NCI-H1417 treated with DMSO at 0.1 percent for 48 hours (cell line): Measurements from ENCODE around the gene IL12RB2.
"Not testable (repeated sequence)": the region's sequence is repeated elsewhere in the genome, so short reads cannot be mapped to it uniquely, and the experiment has no call there.

Source experiments
- DNase-seq: peaks from one replicate; lab custom pipeline; 2025; lab: John Stamatoyannopoulos, UW

Gene IL12RB2

DNA sequence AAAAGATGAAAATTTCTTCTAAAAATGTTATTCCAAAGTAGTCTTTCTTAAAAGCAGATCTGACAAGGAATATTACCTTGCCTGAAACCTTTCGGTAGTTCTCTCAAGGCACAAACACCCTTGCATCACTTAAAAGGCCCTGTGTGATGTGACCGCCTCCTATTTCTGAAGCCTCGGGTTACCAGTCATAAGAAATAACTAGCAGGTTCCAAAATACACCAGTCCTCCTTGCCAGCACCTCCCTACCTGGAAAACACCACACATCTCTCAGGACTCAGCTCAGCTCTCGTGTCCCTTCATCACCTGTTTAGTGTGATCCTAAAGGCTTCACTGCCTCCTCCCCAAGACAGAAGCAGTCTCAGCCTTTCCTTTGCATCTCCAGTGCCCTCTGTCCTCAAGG lies 86.9 kb downstream of the IL12RB2 start:
- DNase-seq: no peak

GRCh38 chr1:67399199-67399993 lies 91.7 kb downstream of the IL12RB2 start:
- no peak for DNase-seq

- not testable (repeated sequence) for DNase-seq
Observed at GRCh38 chr1:67400029-67400786, 92.5 kb downstream of the IL12RB2 start.

GRCh38 chr1:67401443-67401842 lies 93.8 kb downstream of the IL12RB2 start:
- no peak for DNase-seq

DNA sequence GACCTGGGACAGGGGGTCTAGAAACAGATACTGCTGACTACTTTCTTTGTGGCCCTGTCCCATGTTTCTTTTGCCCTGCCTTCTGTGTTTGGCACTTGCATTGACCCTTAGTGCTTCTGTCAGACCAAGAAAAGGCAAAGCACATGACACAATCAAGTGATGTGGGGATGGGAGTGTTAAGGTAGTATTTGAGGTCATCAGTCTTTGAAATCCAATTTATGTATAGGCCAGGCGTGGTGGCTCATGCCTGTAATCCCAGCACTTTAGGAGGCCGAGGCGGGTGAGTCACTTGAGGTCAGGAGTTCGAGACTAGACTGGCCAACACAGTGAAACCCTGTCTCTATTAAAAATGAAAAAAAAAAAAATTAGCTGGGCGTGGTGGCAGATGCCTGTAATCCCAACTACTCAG lies 96.5 kb downstream of the IL12RB2 start:
- no peak for DNase-seq

GRCh38 chr1:67405473-67406245 lies 98.0 kb downstream of the IL12RB2 start:
- no peak for DNase-seq

- DNase-seq: no peak
Observed at GRCh38 chr1:67407498-67407897, 99.8 kb downstream of the IL12RB2 start.

DNA sequence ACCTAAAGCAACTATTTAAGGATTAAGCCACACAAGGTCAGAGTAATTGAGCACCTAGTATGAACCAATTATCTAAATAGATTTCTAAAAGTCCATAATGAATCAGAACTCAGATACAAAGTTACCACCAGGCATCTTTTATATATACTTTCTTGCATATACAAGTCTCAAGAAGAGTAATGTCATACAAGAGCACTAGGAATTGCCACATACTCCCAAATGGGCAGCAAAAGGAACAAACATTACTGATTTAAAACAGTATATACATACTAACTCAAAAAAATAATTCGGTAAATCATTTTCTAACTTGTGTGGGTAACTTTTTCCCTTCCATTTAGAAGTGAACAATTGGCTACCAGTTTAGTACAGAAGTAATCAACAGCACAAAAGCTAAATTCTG lies 100.5 kb downstream of the IL12RB2 start:
- DNase-seq: no peak

- DNase-seq: not testable (repeated sequence)
Observed at GRCh38 chr1:67413101-67413500, 105.4 kb downstream of the IL12RB2 start.

DNA sequence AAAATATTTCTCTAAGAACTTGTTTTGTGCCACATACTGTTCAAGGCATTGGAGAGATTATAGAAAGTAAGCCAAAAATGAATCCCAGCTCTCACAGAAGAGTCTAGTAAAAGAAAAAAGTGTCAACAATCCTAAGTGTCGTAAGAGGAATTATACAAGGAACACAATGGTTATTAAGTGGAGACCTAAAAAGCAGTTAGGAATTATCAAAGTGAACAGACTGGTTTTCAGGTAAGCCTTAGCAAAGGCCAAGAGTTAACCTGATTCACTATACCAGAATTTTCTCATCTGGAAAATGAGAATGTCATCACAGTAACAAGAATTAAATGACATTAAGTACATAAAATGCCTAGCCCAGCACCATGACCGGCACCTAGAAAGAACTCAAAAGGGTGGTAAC lies 106.9 kb downstream of the IL12RB2 start:
- no peak for DNase-seq

- no peak for DNase-seq
Observed at GRCh38 chr1:67415041-67415440, 107.4 kb downstream of the IL12RB2 start.

DNA sequence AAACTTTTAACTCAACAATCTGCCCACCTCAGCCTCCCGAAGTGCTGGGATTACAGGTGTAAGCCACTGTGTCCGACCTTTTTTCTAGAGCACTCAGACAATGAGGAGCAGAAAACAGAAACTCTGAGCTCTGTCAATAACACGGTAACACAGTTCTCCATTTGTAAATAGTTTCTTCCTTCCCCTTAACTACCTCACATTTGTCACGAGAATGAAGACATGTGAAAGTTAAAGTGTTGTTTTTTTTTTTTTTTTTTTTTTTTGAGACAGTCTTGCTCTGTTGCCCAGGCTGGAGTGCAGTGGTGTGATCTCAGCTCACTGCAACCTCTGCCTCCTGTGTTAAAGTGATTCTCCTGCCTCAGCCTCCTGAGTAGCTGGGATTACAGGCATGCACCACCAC lies 110.1 kb downstream of the IL12RB2 start:
- DNase-seq: not testable (repeated sequence)

DNA sequence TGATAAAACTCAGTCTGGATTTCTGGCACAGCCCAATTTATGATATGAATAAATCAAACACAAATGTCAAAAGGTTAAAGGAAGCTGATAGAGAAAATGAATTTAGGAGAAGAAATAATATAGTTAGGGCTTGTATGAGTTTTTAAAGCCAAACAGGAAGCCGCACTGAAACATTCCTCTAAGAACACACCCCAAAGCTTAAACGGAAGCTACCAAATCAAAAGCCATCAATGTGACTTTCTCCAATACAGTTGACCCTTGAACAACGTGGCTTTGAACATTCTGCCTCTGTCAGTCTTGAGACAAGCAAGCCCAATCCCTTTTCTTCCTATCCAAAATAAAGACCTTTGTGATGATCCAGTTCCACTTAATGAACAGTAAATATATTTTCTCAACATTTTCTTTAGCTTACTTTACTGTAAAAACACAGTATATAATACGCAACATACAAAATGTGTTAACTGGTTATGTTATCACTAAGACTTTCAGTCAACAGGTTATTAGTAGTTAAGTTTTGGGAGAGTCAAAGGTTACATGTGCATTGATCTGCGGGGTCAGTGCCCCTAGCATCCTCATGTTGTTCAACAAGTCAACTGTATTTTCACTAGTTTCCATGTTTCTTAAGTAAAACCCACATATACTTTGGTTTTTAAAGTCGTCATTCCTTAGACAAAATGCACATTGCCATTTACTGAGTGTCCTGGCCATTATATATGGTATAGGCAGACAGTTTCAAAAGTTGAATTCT lies 111.3 kb downstream of the IL12RB2 start:
- no peak for DNase-seq

DNA sequence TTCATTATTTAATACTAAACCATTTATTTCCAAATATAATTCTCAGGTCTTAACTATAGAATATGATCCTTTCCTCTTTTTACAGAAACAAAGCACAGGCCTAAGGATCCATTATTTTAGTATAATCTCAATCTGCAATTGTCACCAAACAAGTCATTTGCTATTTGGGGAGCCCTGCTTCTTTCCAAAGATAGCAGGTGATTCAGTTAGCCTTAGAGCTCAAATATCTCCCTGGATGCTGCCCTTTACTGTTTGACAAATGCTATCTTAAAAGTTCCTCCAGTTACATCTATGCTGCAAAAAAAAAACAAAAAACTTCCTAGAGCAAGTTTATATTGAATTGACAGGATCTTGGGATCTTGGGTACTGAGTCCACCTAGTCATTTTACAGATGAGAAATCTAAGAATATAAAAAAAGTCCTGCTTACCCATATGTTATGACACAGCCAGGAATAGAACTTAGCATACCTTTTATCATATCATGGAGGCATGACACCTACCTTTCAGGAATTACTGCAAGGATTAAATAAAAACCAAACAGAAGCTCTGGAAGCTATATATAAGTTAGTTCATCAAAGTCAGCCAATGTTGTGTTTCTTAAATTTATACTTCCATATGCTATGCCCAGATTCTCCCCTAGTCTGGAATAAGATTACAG lies 113.3 kb downstream of the IL12RB2 start:
- DNase-seq: no peak

GRCh38 chr1:67427465-67427864 lies 119.8 kb downstream of the IL12RB2 start:
- DNase-seq: no peak

DNA sequence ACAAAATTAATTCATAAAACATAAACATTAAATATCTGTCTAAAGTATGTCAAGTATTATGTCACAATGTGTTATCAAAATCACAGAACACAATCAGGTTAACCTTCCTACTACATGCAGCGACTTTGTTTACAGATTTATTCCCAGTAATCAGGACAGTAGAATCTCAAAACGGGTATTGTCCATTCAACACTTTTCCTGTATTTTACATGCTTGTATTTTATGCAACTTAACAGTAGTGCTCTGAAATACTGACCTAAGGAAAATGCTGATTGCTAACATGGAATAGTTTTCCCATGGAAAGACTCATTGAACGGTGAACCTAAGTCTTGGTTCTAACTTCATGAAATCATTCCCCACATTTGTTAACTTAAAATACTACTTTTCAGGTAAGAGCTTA lies 120.3 kb downstream of the IL12RB2 start:
- DNase-seq: no peak

DNA sequence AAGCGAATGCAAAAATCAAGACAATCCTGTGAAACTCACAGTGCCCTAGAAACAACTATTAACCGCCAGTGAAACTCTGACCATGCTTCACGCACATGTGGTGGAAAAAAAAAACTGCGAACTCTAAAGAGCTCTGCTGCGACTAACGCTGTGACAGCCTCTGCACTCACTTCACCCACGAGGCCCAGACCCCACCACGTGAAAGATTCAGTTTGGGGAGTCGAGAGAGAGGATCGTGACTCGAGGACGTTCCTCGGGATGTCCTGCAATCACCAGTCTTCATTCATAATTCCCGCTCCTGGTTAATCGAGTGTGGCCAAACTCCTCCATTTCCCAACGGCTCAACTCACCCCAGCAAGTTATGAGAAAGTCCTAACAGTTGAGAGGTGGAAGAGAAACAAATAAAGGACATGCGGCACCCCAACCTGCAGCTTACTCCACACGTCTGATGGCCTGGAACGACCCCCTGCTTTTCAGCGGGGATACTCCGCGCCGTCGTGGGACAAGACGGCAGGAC lies 121.4 kb downstream of the IL12RB2 start:
- DNase-seq: no peak

DNA sequence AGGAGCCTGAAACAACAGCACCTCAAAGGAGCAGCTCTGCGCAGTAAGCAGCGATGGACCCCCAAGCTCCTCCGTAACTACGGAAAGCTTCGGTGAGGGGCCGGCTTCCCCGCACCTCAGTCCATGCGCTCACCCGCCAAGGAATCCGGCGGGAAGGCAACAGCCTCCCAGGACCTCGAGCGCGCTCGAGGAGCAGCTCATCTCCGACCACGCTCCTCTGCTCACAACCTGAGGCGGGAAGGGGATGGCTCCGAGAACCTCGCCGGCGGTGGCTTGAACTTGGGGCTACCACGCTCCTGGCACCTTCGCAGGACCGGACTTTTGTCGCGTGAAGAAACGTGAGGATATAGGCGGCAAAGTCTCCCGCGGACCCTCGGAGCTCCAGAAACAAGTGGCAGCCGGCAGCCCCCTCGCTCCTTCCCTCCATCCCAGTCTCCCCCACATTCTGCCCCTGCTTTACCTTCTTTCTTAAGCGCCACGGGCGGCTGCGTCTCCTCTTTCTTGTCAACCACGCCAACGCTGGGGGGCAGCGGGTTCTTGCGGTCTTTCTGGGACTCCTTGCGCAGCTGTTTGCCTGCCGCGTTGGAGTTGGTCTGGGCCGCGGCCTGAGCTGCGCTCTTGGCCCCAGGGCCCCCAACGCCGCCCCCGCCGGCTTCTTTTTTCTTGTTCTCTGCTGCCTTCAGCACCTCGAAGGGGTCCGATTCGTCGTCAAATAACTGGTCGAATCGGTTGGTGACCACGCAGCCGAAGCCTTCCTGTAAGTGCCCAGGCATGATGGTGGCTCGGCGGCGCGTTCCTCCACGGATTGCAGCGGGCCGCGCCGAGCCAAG lies 122.1 kb downstream of the IL12RB2 start:
- no peak for DNase-seq

- DNase-seq: peak; percentile 89
Observed at GRCh38 chr1:67430358-67431155, 122.9 kb downstream of the IL12RB2 start, which contains the start of gene SERBP1. TSS of gene SERBP1 (minus strand) at chr1:67430402. CDS start at chr1:67430300, 102 bp downstream.
